ENCODE measurements around the gene TST. TPM values are rescaled to one million over a fixed set of nuclear protein-coding genes. Genes with fewer than 3 reads are reported as not detected.
A peak's percentile ranks its signal among the peaks of the same experiment; 100 is the strongest.

Gene TST
- total and polyA plus RNA-seq, 2 of the 8 experiments (the other 6 are each of a cell fraction or from before 2014, with no cell fraction given) = 22.6 to 61.6 TPM

GRCh38 chr22:37022483-37023337 lies 3.5 kb upstream of the TST start:
- Histone ChIP-seq H3K79me2 (ENCODE audit: control insufficient read depth in 1 of 2, insufficient read depth in 2 of 2, low read length in 2 of 2) (peaks cover 0 to 23% of the 10 kb centered on the region in 2 experiments; a peak in 2 of 4 replicates), H2AFZ (ENCODE audit: low read length) (no peak overlapping the region), H3K79me1 (ENCODE audit: low read depth, low read length) (peaks cover 10% of the 10 kb centered on the region), H3K9ac (replicated peaks in 1 of 4; ENCODE audit: extremely low read depth in 1 of 4, low read depth in 3 of 4, low read length in 3 of 4) (no peak overlapping the region; a peak in 1 of 7 replicates), H3K4ac (replicated peaks; ENCODE audit: insufficient read length, low read depth, low read length) (no peak overlapping the region), H4K91ac (replicated peaks; ENCODE audit: insufficient read length, low read length) (no peak overlapping the region), H3K14ac (ENCODE audit: insufficient read length) (no peak overlapping the region), H2BK20ac (ENCODE audit: low read length) (no peak overlapping the region), H2BK15ac (ENCODE audit: low read length) (no peak overlapping the region), H2BK120ac (replicated peaks; ENCODE audit: low read depth, low read length) (no peak overlapping the region), H3K36me3 (ENCODE audit: control insufficient read depth in 2 of 4, insufficient read depth in 4 of 4, low read length in 3 of 4) (peaks cover 3 to 33% (median 19%) of the 10 kb centered on the region in 4 experiments; a peak in 7 of 8 replicates), H2BK5ac (ENCODE audit: low read depth, low read length) (peak overlapping the region; percentile 16; the same call in 1 of the 2 replicates), H3K27me3 (replicated peaks in 1 of 4; ENCODE audit: control insufficient read depth in 3 of 4, extremely low read depth in 1 of 4, insufficient read depth in 3 of 4, low read length in 3 of 4) (no peaks in the 10 kb centered on the region), H4K5ac (ENCODE audit: insufficient read length, low read depth, low read length) (no peak overlapping the region), H3K23me2 (ENCODE audit: low read depth, low read length) (peaks cover 11% of the 10 kb centered on the region), H2AK5ac (ENCODE audit: low read depth, low read length) (no peak overlapping the region), H4K20me1 (replicated peaks in 1 of 2; ENCODE audit: control insufficient read depth in 1 of 2, insufficient read depth in 2 of 2, low read length in 2 of 2) (peaks cover 14 to 26% of the 10 kb centered on the region in 2 experiments), H3K56ac (replicated peaks; ENCODE audit: insufficient read length, low read depth, low read length) (no peak overlapping the region), H3K23ac (ENCODE audit: insufficient read length) (no peak overlapping the region), H3K4me2 (ENCODE audit: insufficient read depth in 1 of 2, low read depth in 2 of 2, low read length in 2 of 2) (no peak overlapping the region), H4K8ac (ENCODE audit: extremely low read depth, insufficient read depth, low read length) (no peak overlapping the region), H3K4me1 (replicated peaks in 1 of 4; ENCODE audit: control insufficient read depth in 3 of 4, insufficient read depth in 4 of 4, low read length in 3 of 4) (peaks cover 0 to 20% (median 11%) of the 10 kb centered on the region in 4 experiments; a peak in 6 of 7 replicates), H3K27ac (ENCODE audit: low read depth, low read length) (no peak overlapping the region), H2BK12ac (ENCODE audit: low read depth, low read length) (no peak overlapping the region), H3K4me3 (ENCODE audit: extremely low read depth in 1 of 4, insufficient read depth in 2 of 4, low read depth in 3 of 4, low read length in 4 of 4) (no peak overlapping the region), H3K18ac (ENCODE audit: extremely low read depth, low read length) (no peak overlapping the region), H3K9me3 (ENCODE audit: insufficient read depth in 2 of 2, low read depth in 1 of 2, low read length in 1 of 2) (no peaks in the 10 kb centered on the region)
- ChIA-PET POLR2A (ENCODE audit: partially characterized antibody) (interaction anchor here (0.6 to 1.2 kb wide), 3 partner anchors 12 to 169 kb away, joined by 3 to 4 read pairs (median 3); no protein-coding TSS in a partner anchor), CTCF (ENCODE audit: partially characterized antibody) (interaction anchor here (0.6 to 5.4 kb wide), 18 partner anchors 8 to 1214 kb away, joined by 3 to 37 read pairs (median 4); a partner anchor contains a TSS)
- DNase-seq (ENCODE audit: low read depth in 1 of 2, low spot score in 2 of 2) = no peak
- WGBS, 2 experiments (ENCODE audit: extremely low coverage in 1 of 2, insufficient coverage in 1 of 2, insufficient read length in 1 of 2, insufficient replicate concordance in 2 of 2, low coverage in 1 of 2, low lambda C conversion rate in 2 of 2, missing lambda C conversion rate in 1 of 2) = 82% methylated on average over 13 of the region's 16 CpGs; no CpG with 5 or more reads in 1 of the 2 experiments
- FAIRE-seq = no peak
- TF ChIP-seq TCF12 (IDR thresholded peaks at IDR 0.05; ENCODE audit: low read depth, low read length) = no peak
- no peak for TF ChIP-seq POLR2AphosphoS5 (IDR thresholded peaks at IDR 0.05; ENCODE audit: low read depth, low read length)
- TF ChIP-seq EP300 (IDR thresholded peaks at IDR 0.05; ENCODE audit: borderline replicate concordance in 1 of 2, low read depth in 2 of 2, low read length in 2 of 2) = no peak
- no peak for TF ChIP-seq POU5F1 (IDR thresholded peaks at IDR 0.05; ENCODE audit: low read depth, low read length)
- TF ChIP-seq HDAC6 (IDR thresholded peaks at IDR 0.05; ENCODE audit: low read depth, low read length) = no peak
- TF ChIP-seq ASH2L (IDR thresholded peaks at IDR 0.05; ENCODE audit: low read length) = no peak
- no peak for TF ChIP-seq RXRA (IDR thresholded peaks at IDR 0.05; ENCODE audit: insufficient read depth, low read depth, low read length)
- TF ChIP-seq SP1 (IDR thresholded peaks at IDR 0.05; ENCODE audit: low read depth, low read length) = no peak
- TF ChIP-seq FOSL1 (IDR thresholded peaks at IDR 0.05; ENCODE audit: insufficient read depth, low read depth, low read length) = no peak

Data from H1 (cell line).